Measurements from ENCODE around the gene KIZ. TPM values are rescaled to one million over a fixed set of nuclear protein-coding genes. Genes with fewer than 3 reads are reported as not detected.

Gene KIZ
- total RNA-seq, 2 donors from 2014 or later: 16.1 to 30.4 TPM

GRCh38 chr20:21109144-21109543, 16.7 kb upstream of the KIZ start:
- Histone ChIP-seq H3K9me3 (no peaks in the 10 kb centered on the region), H3K36me3 (no peaks in the 10 kb centered on the region), H3K4me3 (no peak overlapping the region), H3K27me3 (peaks cover 22 to 34% of the 10 kb centered on the region in 2 donors), H3K27ac (no peak overlapping the region), H3K4me1 (peaks cover 0 to 12% of the 10 kb centered on the region in 2 donors)
- no peak for DNase-seq (ENCODE audit: low spot score)
- TF ChIP-seq CTCF (IDR thresholded peaks at IDR 0.05): no peak

- no peak for TF ChIP-seq CTCF (IDR thresholded peaks at IDR 0.05)
- no peak for DNase-seq (ENCODE audit: low spot score)
- Histone ChIP-seq H3K36me3 (no peaks in the 10 kb centered on the region), H3K4me3 (no peak overlapping the region), H3K27me3 (peaks cover 10 to 17% of the 10 kb centered on the region in 2 donors), H3K9me3 (no peaks in the 10 kb centered on the region), H3K4me1 (peaks cover 0 to 7% of the 10 kb centered on the region in 2 donors), H3K27ac (no peak overlapping the region)
Observed at GRCh38 chr20:21110811-21111210, 15.1 kb upstream of the KIZ start.

- no peak for TF ChIP-seq CTCF (IDR thresholded peaks at IDR 0.05)
- no peak for DNase-seq (ENCODE audit: low spot score)
- peaks cover 0 to under 1% of the 10 kb centered on the region in 2 donors for H3K4me1 ChIP-seq
- H3K9me3 ChIP-seq: no peaks in the 10 kb centered on the region
- H3K27me3 ChIP-seq: peaks cover 4 to 11% of the 10 kb centered on the region in 2 donors
- H3K36me3 ChIP-seq: no peaks in the 10 kb centered on the region
- H3K27ac ChIP-seq: no peak overlapping the region
- no peak overlapping the region for H3K4me3 ChIP-seq
Observed at GRCh38 chr20:21111416-21111815, 14.5 kb upstream of the KIZ start.

- Histone ChIP-seq H3K9me3 (no peaks in the 10 kb centered on the region), H3K4me3 (no peak overlapping the region), H3K36me3 (no peaks in the 10 kb centered on the region), H3K27me3 (no peaks in the 10 kb centered on the region), H3K27ac (no peak overlapping the region), H3K4me1 (no peaks in the 10 kb centered on the region)
- no peak for TF ChIP-seq CTCF (IDR thresholded peaks at IDR 0.05)
- DNase-seq (ENCODE audit: low spot score): no peak
Observed at GRCh38 chr20:21113697-21114096, 12.2 kb upstream of the KIZ start.

GRCh38 chr20:21114584-21114983, 11.3 kb upstream of the KIZ start:
- no peak overlapping the region for H3K4me3 ChIP-seq
- TF ChIP-seq CTCF (IDR thresholded peaks at IDR 0.05): no peak
- no peaks in the 10 kb centered on the region for H3K27me3 ChIP-seq
- DNase-seq (ENCODE audit: low spot score): no peak
- H3K36me3 ChIP-seq: no peaks in the 10 kb centered on the region
- H3K4me1 ChIP-seq: no peaks in the 10 kb centered on the region
- H3K27ac ChIP-seq: no peak overlapping the region
- no peaks in the 10 kb centered on the region for H3K9me3 ChIP-seq

- Histone ChIP-seq H3K27ac (no peak overlapping the region), H3K36me3 (no peaks in the 10 kb centered on the region), H3K27me3 (no peaks in the 10 kb centered on the region), H3K4me3 (no peak overlapping the region), H3K9me3 (no peaks in the 10 kb centered on the region), H3K4me1 (no peaks in the 10 kb centered on the region)
- no peak for DNase-seq (ENCODE audit: low spot score)
- TF ChIP-seq CTCF (IDR thresholded peaks at IDR 0.05): no peak
Observed at GRCh38 chr20:21117521-21117920, 8.4 kb upstream of the KIZ start.

All from right atrium auricular region (tissue), 2 donors.